Peyer's patch (tissue), 4 donors: ENCODE results near the gene CELSR1.

Source experiments
- POLR2A ChIP-seq, 2 donors: fragments of 450-650 bp; IDR thresholded peaks; one replicate each; pipeline ENCODE4 v1.5.1; 2017; ENCODE audit warnings: antibody characterized with exemption in 2 of 2, mild to moderate bottlenecking in 2 of 2, moderate library complexity in 2 of 2
- TF ChIP-seq, protein P1 (sequence below), 6 experiments: fragments of 450-650 bp in 4 of 6; fragments of 200-600 bp in 2 of 6; sonication (generic) in 1 of 6; IDR thresholded peaks; one replicate each; pipeline ENCODE4 v1.5.1; 2017 to 2019; ENCODE audit warnings: antibody characterized with exemption in 6 of 6, mild to moderate bottlenecking in 3 of 6, moderate library complexity in 1 of 6

DNA sequence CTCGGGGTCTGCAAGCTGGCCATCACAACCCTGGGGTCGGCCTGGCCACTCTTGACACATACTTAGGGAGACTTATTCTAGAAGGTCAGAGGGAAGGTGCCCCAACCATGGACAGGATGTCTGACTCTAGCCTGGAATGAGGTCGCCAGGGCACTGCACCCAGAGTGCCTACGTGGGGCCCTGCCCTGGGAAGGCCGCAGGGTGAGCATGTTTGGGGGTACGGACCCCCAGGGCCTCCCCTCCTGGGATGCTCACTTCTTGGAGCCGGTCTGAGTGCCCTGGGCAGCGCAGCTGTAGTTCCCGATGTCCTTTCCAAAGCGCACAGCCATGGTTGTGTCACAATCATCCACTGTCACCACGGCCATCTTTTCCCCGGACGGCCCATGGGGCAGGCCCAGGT is 126.1 kb downstream of the CELSR1 start:
- TF ChIP-seq, protein P1, sequence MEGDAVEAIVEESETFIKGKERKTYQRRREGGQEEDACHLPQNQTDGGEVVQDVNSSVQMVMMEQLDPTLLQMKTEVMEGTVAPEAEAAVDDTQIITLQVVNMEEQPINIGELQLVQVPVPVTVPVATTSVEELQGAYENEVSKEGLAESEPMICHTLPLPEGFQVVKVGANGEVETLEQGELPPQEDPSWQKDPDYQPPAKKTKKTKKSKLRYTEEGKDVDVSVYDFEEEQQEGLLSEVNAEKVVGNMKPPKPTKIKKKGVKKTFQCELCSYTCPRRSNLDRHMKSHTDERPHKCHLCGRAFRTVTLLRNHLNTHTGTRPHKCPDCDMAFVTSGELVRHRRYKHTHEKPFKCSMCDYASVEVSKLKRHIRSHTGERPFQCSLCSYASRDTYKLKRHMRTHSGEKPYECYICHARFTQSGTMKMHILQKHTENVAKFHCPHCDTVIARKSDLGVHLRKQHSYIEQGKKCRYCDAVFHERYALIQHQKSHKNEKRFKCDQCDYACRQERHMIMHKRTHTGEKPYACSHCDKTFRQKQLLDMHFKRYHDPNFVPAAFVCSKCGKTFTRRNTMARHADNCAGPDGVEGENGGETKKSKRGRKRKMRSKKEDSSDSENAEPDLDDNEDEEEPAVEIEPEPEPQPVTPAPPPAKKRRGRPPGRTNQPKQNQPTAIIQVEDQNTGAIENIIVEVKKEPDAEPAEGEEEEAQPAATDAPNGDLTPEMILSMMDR (IDR thresholded peaks at IDR 0.05) = no peak
- TF ChIP-seq POLR2A (IDR thresholded peaks at IDR 0.05) = no peak
